ENCODE measurements around the gene FGF3. TPM values are rescaled to one million over a fixed set of nuclear protein-coding genes. Genes with fewer than 3 reads are reported as not detected.
"Not testable (repeated sequence)": the region's sequence is repeated elsewhere in the genome, so short reads cannot be mapped to it uniquely, and the experiment has no call there.

Gene FGF3
- total and polyA plus RNA-seq, 2 experiments from 2014 or later = not detected

- Histone ChIP-seq H3K4me3 (no peak overlapping the region), H3K79me2 (ENCODE audit: insufficient read depth) (no peaks in the 10 kb centered on the region), H3K4me1 (ENCODE audit: insufficient read depth) (no peaks in the 10 kb centered on the region), H3K9me2 (ENCODE audit: insufficient read depth) (no peaks in the 10 kb centered on the region), H2AFZ (no peak overlapping the region), H3K27me3 (replicated peaks; ENCODE audit: insufficient read depth) (peaks cover 46% of the 10 kb centered on the region), H3K9me3 (ENCODE audit: low read depth) (no peaks in the 10 kb centered on the region), H4K20me1 (ENCODE audit: insufficient read depth) (no peaks in the 10 kb centered on the region), H3K9ac (no peak overlapping the region), H3F3A (ENCODE audit: insufficient read depth) (no peaks in the 10 kb centered on the region), H3K27ac (no peak overlapping the region), H3K36me3 (ENCODE audit: low read depth) (no peaks in the 10 kb centered on the region), H3K4me2 (ENCODE audit: unreplicated experiment) (no peak overlapping the region)
- no peak for DNase-seq
- in situ Hi-C loops (cut with MboI) = no loop called here
- WGBS, 2 experiments (ENCODE audit: low coverage in 1 of 2, low lambda C conversion rate in 2 of 2, missing lambda C conversion rate in 2 of 2) = 1% methylated on average over 5 of the region's 5 CpGs
- TF ChIP-seq EZH2 (IDR thresholded peaks at IDR 0.05; ENCODE audit: insufficient read depth, poor library complexity, severe bottlenecking) (no peak), EZH2phosphoT487 (IDR thresholded peaks at IDR 0.05; ENCODE audit: insufficient read depth, low read depth) (no peak)
These were observed 48.7 kb downstream of the FGF3 start for GRCh38 chr11:69770540-69770939.

GRCh38 chr11:69765498-69765995 is 53.7 kb downstream of the FGF3 start:
- in situ Hi-C loops (cut with MboI) = no loop called here

GRCh38 chr11:69764918-69765317 is 54.3 kb downstream of the FGF3 start:
- WGBS, 2 experiments (ENCODE audit: low coverage in 1 of 2, low lambda C conversion rate in 2 of 2, missing lambda C conversion rate in 2 of 2) = 78 to 82% methylated on average over 7 of the region's 7 CpGs
- H3K79me2 ChIP-seq (ENCODE audit: insufficient read depth); H4K20me1 ChIP-seq (ENCODE audit: insufficient read depth); DNase-seq; H3F3A ChIP-seq (ENCODE audit: insufficient read depth); H3K9me3 ChIP-seq (ENCODE audit: low read depth); H3K4me2 ChIP-seq (ENCODE audit: unreplicated experiment); H3K36me3 ChIP-seq (ENCODE audit: low read depth); in situ Hi-C loops (cut with MboI); H3K4me3 ChIP-seq; H2AFZ ChIP-seq; H3K4me1 ChIP-seq (ENCODE audit: insufficient read depth); H3K9ac ChIP-seq; H3K9me2 ChIP-seq (ENCODE audit: insufficient read depth); H3K27ac ChIP-seq: not testable (repeated sequence)
- H3K27me3 ChIP-seq (replicated peaks; ENCODE audit: insufficient read depth) = peaks cover 27% of the 10 kb centered on the region; the same call in 1 of the 2 replicates

More at GRCh38 chr11:69765498-69765995, 53.7 kb downstream of the FGF3 start:
- Histone ChIP-seq H3K27me3 (replicated peaks; ENCODE audit: insufficient read depth) (peaks cover 27% of the 10 kb centered on the region; the same call in 1 of the 2 replicates), H3K4me1 (ENCODE audit: insufficient read depth) (no peaks in the 10 kb centered on the region), H3K4me3 (no peak overlapping the region), H3K27ac (no peak overlapping the region), H3K4me2 (ENCODE audit: unreplicated experiment) (no peak overlapping the region), H3K9ac (no peak overlapping the region), H3K9me3 (ENCODE audit: low read depth) (no peaks in the 10 kb centered on the region), H4K20me1 (ENCODE audit: insufficient read depth) (no peaks in the 10 kb centered on the region), H3K79me2 (ENCODE audit: insufficient read depth) (no peaks in the 10 kb centered on the region), H3K36me3 (ENCODE audit: low read depth) (no peaks in the 10 kb centered on the region), H3K9me2 (ENCODE audit: insufficient read depth) (no peaks in the 10 kb centered on the region), H3F3A (ENCODE audit: insufficient read depth) (no peaks in the 10 kb centered on the region), H2AFZ (no peak overlapping the region)
- 41 to 46% methylated on average over 9 to 10 of the region's 10 CpGs for WGBS, 2 experiments (ENCODE audit: low coverage in 1 of 2, low lambda C conversion rate in 2 of 2, missing lambda C conversion rate in 2 of 2)
- TF ChIP-seq EZH2phosphoT487 (IDR thresholded peaks at IDR 0.05; ENCODE audit: insufficient read depth, low read depth) (no peak), EZH2 (IDR thresholded peaks at IDR 0.05; ENCODE audit: insufficient read depth, poor library complexity, severe bottlenecking) (no peak)
- DNase-seq = no peak

- Histone ChIP-seq H3K36me3 (ENCODE audit: low read depth) (no peaks in the 10 kb centered on the region), H3K79me2 (ENCODE audit: insufficient read depth) (no peaks in the 10 kb centered on the region), H3F3A (ENCODE audit: insufficient read depth) (no peaks in the 10 kb centered on the region), H3K9ac (no peak overlapping the region), H3K9me2 (ENCODE audit: insufficient read depth) (no peaks in the 10 kb centered on the region), H4K20me1 (ENCODE audit: insufficient read depth) (no peaks in the 10 kb centered on the region), H3K4me1 (ENCODE audit: insufficient read depth) (no peaks in the 10 kb centered on the region), H3K9me3 (ENCODE audit: low read depth) (no peaks in the 10 kb centered on the region), H3K27me3 (replicated peaks; ENCODE audit: insufficient read depth) (peaks cover 27% of the 10 kb centered on the region; the same call in 1 of the 2 replicates), H2AFZ (no peak overlapping the region), H3K4me3 (no peak overlapping the region), H3K4me2 (ENCODE audit: unreplicated experiment) (no peak overlapping the region), H3K27ac (no peak overlapping the region)
- no peak for DNase-seq
- 7% methylated on average over 4 of the region's 4 CpGs for WGBS, 2 experiments (ENCODE audit: low coverage in 1 of 2, low lambda C conversion rate in 2 of 2, missing lambda C conversion rate in 2 of 2)
- TF ChIP-seq EZH2 (IDR thresholded peaks at IDR 0.05; ENCODE audit: insufficient read depth, poor library complexity, severe bottlenecking) = no peak
- TF ChIP-seq EZH2phosphoT487 (IDR thresholded peaks at IDR 0.05; ENCODE audit: insufficient read depth, low read depth) = no peak
- in situ Hi-C loops (cut with MboI) = no loop called here
These were observed 58.9 kb downstream of the FGF3 start for GRCh38 chr11:69760319-69760718.

Other genes with a start within 250 kb of the FGF3 start
- gene CCND1, start 178.3 kb downstream of the FGF3 start, total RNA-seq (2014; rRNA removed; shearing (Covaris generic)) = 684 and 695 TPM in 2 replicates
- gene CCND1, start 178.3 kb downstream of the FGF3 start, polyA plus RNA-seq (2016; fragmentation: Nextera tagmentation; extraction: Ambion mirVana) = 1,097 and 1,184 TPM in 2 replicates
- 20.6 and 37.3 TPM in 2 replicates for gene LTO1, start 144.1 kb downstream of the FGF3 start, total RNA-seq (2014; rRNA removed; shearing (Covaris generic))
- 25.5 and 26.2 TPM in 2 replicates for gene LTO1, start 144.1 kb downstream of the FGF3 start, polyA plus RNA-seq (2016; fragmentation: Nextera tagmentation; extraction: Ambion mirVana)
- not detected in 2 replicates for gene FGF19, start 115.4 kb downstream of the FGF3 start, total RNA-seq (2014; rRNA removed; shearing (Covaris generic))
- gene FGF19, start 115.4 kb downstream of the FGF3 start, polyA plus RNA-seq (2016; fragmentation: Nextera tagmentation; extraction: Ambion mirVana) = not detected in 2 replicates
- not detected in 2 replicates for gene FGF4, start 44.1 kb downstream of the FGF3 start, total RNA-seq (2014; rRNA removed; shearing (Covaris generic))
- not detected in 2 replicates for gene FGF4, start 44.1 kb downstream of the FGF3 start, polyA plus RNA-seq (2016; fragmentation: Nextera tagmentation; extraction: Ambion mirVana)

Measured in GM23248 (cell line).